GM21737 (cell line): ENCODE measurements around the gene TRIM31.

Experiments used
- ATAC-seq: cut with Tn5 transposase; IDR thresholded peaks from one replicate; pipeline ENCODE4 v1.9.1; 2021; ENCODE audit warnings: mild to moderate bottlenecking, moderate library complexity; ENCODE audit not compliant: unreplicated experiment

Gene TRIM31

DNA sequence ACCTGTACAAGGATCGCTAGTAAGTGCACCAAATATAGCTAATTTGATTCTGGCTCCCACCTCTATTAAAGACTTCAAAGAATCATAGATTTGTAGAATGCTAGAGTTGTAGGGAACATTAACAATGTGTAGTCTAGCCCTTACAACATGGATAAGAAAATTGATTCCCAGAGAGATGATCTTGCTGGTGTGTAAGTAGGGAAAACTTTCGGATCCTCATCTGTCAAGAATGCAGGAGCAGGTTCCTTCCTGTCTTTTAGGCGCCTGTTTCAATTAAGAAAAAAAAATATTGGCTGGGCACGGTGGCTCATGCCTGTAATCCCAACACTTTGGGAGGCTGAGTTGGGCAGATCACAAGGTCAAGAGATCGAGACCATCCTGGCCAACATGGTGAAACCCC lies 25.0 kb downstream of the TRIM31 start:
- no peak for ATAC-seq

DNA sequence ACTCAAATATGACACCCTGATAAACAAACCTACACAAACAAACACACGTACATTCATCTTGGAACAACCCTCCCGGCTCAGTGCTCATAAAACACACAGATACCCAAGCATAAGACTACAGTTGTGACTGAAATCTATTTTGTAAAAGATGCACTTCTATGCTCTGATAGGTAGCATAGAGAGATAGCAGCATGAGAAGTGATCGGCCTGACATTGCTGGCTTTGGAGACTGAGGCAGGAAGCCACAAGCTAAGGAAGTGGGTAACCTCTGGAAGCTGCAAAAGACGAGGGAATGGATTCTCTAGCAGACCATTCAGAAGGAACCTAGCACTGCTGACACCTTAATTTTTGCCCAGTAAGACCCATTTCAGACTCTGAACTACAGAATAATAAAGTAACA lies 35.7 kb downstream of the TRIM31 start:
- no peak for ATAC-seq

DNA sequence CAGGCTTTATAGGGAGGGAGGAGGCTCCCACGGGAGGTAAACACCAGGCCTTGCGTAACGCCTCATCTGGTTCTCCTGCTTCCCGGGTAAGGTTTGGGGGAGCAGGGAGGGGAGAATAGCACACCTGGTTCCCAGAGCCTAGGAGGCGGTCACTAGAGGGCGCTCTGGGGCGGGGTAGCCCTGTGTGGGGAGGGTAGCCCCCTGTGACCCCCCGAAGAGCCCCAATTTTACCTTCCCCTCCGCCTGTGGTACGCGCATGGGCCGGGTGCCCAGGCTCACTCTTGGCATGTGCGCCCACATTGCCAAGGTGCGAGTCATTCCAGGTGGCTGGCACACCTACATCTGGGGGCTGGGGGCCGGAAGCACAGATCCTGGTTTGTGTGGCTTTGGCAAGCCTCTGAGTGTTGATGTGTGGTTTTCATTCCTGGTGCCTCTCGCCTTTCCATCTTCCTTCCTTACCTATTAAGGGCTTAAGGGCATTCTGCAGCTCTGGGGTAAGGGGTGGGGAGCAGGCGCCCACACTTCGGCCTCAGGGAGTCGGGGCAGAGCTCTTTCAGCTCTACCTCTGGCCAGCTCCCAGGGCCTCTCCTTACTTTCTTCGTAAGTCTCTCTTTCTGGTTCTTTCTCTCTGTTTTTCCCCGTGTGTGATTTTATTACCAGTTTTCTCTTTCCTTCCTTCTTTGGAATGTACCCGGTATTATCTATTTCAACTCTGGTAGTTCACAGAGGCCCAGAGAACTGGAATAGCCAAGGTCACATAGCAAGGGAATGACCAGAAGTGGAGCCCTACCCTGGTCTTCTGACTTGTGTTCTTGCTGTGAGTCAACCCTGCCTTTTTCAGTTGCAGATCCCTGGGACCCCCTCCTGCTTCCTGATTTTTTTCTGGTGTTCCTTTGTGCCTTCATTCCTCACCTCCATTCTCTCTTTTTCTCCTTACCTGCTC lies 36.8 kb downstream of the TRIM31 start:
- ATAC-seq, result no peak

DNA sequence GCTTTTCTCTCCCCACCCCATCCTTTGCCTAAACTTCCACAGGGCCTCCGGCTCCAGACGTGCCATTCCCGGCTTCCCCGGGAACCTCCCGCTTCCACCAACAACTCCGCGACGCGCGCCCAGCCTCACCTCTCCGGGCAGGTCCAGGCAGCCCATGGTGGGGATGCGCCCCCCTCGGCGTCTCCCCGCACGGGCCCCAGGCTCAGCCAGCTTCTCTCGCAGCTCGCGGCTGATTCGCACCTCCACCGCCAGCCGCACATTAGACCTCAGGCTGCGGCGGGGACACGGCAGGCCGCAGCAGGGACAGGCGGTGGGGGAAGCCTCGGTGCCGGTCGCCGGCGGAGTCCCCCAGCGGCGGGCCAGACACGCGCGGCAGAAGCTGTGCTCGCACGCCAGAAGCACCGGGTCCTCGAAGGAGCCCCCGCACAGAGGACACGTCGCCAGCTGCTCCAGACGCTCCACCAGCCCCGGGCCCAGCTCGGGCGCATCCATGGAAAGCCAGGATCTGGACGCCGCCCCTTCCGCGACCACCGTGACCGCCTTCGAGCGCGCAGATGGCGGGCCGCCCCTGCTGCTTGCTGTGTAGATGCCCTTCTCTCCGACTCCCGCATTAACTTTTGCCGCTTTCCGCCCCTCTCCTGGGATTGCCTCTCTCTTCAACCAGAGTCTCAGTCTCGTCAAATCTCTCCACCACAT lies 37.6 kb downstream of the TRIM31 start, which contains the start of gene RNF39:
Gene RNF39 (minus strand): TSS at position 676 of the 696 bp plus-strand sequence. CDS start 184 bp downstream, at position 492.
- ATAC-seq, result no peak

DNA sequence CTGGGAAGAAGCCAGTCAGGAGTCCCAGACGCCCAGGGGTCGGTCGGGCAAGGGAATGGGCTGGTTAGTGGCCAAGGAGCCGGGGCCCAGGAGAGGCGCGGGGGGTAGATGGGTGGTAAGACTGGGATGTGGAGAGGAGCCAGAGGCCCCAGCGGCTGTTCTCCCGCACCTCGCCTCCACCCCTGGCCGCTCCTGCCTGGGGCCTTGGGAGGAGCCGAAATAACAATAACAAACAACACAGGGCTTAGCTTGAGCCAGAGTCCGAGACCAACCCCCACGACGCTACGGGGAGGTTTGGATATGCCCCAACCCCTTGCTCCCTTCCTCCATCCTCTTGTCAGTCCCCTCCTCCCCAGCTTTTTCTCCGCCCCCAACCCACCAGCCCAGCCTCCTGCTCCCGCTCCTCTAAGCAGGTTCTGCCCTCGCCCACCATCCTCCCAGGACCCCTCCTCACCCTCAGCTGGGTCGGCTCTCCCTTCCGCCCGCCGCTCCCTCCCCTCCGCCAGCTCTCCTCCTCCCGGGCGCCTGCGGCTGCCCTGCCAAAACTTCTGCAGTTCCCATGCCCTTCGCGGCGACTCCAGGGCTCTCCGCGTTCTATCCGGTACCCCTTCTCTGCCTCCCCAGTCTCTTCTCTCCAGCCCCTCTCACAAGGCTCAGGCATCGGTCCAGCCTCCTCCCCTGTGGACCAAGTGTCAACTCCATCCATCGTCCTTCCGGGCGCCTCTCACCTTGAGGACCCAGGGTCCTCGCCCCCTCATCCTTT lies 38.4 kb downstream of the TRIM31 start:
- ATAC-seq, result no peak

DNA sequence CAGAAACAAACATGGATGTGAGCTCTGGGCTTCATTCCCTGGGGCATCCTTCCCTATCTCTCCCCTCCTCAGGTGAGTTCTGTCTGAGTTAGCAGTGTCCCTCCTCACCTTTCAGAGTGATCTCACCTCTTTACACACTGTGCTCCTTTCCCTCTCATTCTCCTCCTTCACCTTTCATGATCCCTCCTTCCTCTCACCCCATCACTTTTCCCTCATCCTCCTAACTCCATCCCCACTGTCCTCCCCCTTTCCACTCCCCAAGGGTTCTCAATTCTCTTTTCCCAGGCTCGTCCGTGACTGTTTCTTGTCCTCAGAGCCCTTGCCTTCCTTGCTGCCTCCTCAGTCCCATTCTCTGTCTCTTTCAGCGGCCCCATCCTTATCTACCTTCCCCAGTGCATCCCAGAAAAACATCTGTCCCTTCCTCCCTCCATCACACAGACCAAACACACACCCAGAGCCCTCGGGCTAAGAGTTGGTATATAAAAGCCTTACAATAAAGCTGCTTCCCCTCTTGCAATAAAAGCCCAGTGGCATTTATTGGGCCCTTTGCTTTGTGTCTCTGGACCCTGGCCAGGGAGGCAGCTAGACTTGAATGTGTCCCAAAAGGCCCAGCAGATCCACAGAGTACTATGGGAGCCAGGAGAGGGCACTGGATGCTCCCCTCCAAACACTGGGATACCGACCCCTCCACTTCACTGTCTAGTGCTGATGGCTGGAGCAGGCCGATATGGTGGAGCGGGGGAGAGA lies 39.2 kb downstream of the TRIM31 start:
- no peak for ATAC-seq

DNA sequence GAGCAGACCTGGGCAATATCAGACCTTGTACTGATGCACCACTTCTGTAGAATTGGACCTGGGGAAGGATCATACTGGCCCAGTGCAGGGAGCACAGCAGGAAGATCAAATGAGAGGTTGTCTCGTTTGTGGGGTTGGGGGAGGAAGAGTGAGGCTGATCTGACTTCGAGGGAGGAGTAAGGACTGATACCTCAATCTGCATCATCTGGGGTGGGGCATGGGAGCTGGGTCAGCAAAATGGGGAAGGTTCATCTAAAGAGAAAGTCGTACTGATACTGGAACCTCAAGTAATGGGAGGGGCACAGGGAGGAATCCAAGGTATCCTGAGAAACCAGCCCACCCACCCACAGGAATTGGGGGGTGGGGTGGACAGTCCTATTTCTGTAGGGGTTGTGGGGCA lies 41.0 kb downstream of the TRIM31 start:
- ATAC-seq, result no peak

DNA sequence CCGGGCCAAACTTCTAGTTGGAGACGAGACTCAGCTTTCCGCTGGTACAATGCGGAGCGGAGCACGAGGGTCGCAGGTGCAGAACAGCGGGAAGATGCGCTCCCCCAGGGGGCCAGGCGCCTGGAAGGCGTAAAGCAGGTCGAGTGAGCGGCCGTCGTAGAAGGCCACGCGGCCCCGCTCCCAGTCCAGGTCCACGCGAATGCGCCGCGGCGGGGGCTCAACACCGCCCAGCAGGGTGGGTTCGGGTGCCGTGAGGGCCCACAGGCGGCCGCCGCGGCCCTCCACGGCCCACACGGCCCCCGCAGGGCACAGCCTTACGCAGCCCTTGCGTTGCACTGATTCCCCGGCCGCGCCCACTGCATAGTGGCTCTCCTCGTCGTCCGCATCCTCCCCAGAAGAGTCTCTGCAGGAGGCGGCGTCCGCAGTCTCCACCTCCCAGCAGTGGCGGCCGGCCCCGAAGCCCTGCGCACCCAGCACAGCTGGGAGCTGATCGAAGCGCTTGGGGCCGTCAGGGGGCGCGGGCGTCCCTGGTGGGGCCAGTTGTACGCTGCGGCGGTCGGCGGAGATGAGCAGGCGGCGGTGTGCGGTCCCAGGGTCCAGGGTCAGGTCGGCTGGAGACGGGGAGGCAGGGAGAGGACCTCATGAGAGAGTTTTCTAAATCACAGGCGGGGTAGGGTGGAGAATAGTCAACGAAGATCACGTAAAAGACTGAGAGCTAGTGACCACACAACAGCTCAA lies 41.6 kb downstream of the TRIM31 start:
- no peak for ATAC-seq

DNA sequence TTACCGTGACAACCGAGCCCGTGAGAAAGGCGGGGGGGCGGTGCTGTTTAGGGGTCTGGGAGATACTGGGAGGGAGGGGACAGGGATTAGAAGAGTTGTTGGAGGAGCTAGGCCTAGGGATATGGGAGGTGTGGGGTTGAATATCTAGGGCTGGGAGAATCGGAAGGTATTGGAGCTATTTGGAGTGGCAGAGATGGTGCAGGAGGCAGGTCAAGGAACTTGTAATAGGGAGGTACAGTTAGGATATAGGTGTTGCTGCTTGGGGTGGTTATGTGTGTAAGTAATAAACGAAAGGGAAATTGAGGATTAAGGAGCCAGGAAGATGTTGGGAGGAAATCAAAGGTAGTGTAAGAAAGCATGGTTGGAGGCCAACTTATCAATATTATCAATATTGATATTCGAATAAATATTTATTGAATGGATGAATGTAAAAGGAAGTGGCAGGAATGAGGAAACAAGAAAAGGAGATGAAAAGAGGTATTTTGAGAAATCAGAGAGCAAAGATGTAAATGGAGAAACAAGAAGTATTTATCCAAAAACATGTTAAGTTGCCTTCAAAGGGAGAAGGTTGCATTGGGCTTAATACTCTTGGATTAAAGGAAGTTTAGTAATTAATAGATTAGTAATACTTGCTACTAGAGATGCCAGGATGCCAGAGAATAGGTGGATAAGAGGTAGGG lies 45.3 kb downstream of the TRIM31 start:
- no peak for ATAC-seq

DNA sequence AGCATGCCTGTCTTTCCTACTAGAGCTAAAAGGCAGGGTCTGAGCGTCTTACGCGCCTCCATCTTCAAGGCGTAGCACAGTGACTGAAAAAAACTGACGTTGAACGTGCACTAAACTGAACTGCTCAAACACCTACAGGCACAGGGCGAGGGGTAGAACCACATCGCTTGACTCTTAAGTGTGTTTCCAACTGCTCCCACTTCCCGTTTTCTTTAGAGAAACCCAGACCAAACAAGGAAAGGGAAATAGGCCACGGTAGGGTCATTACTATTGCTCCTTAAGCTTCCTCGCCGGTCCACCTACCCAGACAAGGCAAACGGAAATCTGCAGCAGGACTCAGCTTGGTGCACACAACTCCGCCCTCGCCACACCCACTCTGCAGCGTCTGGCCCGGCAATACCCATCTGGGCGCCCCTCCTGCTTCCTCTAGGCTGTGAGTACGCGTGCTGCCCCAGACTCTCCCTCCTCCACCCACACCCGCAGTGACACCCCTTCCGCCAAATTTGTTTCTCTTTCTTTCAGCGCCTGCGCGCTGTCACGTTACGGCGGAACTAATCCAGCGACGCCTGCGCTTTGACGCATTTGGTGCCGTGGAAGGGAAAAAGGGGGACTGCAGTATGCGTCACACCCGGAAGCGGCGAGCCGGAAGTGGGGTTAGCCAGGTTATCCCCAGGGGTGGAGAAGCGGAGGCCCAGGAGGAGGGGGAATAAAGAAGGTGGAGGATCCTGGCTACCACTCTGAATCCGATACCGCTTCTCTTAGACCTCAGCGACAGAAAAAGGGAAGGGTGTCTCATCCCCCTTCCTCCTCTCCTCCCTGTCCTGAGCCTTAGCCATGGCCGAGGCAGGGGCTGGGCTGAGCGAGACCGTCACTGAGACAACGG lies 46.1 kb downstream of the TRIM31 start, which contains the start of gene PPP1R11:
Gene PPP1R11 (plus strand): TSS at position 622 of the 883 bp plus-strand sequence. CDS start 213 bp downstream, at position 835.
- peak; percentile 93 for ATAC-seq

DNA sequence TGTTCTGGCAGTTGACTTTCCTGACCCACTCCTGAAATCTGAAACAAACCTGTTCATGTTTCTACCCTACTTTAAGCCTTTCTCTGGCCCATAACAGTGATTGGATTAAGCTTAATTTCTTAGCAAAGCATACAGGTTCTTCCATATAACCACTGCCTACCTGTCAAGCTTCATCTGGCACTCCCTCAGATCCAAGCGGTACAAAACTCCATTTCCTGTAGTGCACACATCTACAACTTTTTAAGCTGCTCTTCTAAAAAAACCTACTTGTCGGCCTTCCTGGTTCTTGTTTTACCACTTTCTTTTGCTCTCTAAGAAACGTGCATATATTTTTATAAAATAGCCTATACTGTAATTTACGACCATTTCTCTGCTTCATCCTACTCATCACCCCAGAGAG lies 46.8 kb downstream of the TRIM31 start:
- ATAC-seq, result no peak

DNA sequence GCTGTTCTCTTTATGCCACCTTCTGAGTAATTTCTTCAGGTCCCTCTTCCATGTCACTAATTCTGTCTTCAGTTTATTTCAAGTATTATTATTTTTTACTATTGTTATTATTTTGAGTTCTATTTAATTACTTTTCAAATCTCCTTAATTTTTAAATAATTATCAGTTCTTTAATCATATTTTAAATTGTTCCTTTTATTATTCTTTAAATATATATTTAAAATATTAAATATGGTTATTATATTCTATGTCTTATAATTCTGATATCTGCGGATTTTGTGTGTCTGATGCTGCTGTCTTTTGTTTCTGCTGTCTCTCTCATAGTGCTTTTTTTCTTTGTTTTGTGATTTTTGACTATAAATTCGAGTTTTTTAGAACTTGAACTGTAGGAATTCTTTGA lies 49.6 kb downstream of the TRIM31 start:
- ATAC-seq, result no peak

DNA sequence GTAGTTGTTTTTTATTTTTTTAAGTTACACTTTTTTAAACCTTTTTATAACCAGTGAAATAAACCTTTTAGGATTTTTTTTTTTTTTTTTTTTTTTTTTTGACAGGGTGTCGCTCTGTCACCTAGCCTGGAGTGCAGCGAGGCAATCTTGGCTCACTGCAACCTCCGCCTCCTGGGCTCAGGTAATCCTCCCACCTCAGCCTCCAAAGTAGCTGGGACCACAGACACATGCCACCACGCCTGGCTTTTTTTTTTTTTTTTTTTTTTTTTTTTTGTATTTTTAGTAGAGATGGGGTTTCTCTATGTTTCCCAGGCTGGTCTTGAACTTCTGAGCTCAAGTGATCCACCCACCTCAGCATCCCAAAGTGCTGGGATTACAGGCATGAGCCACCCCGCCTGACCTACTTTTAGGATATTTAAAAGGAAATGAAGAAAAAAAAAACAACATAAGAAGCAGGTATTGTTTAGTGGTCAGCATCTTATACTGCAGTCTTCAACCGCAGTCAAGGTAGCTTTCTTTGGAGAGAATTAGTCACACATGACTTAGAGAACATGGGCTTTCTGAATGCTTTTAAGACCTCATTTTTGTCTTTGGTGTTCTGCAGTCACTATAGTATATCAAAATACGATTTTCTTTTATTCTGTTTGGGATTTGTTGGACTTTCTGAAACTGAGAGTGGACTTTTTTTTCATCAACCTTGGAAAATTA lies 50.3 kb downstream of the TRIM31 start:
- ATAC-seq, result no peak

DNA sequence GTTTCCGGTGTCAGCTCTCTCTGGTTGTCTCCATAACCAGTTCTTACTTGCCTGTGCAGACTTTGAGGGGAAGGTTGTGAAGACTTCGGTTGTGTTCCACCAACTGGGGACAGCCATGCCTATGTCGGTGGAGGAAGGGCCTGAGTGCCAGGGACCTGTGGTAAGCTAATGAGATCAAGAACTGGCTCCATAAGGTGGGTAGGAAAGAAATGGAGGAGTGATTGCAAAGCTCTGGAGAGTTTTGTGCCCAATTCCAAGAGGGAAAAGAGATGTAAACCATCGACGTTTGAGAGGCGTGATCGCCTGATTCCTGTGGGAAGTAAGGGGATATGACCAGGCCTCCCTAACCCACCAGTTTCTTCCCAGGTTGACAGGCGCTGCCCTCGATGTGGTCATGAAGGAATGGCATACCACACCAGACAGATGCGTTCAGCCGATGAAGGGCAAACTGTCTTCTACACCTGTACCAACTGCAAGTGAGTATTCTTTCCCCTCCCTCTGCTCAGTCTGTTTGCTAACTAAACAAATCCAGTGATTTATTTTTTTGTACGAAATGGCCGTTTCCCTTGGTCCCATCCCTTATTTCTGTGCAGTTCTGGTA lies 50.9 kb downstream of the TRIM31 start:
- peak; percentile 10 for ATAC-seq

DNA sequence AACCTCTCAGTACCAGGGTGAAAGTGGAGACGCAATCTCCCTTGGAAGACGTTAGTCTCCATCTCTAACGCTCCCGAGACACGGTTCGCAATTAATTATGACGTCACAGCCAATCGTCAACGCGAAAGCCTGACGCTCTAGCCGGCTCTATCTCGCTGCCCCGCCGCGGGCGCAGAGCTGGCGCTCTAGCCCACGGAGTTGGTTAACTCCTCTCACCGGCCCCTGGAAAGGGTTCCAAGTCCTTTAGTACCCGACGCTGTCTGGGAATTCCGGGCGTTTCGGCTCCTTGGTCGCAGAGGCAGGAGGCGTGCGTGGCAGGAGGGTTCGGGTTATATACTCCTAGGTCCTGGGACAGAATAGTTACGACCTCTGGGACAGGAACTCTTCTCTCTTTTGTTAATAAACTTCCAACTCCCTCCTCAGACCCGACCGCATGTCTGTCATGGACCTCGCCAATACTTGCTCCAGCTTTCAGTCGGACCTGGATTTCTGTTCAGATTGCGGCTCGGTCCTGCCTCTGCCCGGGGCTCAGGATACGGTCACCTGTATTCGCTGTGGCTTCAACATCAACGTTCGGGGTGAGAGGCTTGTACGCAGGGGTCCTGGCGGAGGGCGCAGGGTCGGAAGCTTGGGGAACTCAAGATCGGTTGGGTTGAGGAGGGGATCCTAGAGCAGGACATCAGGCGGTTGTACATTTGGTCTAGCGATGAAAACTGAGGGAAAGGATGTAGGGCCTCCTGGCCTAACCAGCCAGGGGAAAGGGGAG lies 51.6 kb downstream of the TRIM31 start, which contains the start of gene POLR1H:
Gene POLR1H (plus strand): TSS at position 174 of the 766 bp plus-strand sequence. CDS start 260 bp downstream, at position 434.
- ATAC-seq, result peak; percentile 87

DNA sequence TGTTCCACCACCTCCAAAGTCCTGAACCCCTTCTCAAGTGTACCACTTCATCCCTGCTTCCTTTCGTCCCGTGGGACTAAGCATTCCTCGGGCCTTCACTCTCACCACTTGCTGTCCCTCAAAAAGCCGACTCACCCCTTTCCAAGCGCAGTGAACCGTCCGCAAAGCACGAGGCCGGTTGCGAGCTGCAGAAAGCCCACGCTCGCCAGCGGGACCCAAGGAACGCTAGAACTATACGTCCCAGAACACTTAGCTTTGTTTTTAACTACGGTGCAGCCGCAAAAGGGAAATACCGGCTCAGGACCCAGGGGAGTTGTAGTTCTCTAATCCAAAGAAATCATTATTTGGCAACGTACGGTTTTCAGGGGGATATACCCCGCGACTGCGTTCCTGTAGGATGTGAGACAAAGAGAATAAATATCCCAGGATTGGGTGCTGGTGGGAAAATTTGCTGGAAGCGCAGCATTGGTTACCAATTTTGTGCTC lies 52.2 kb downstream of the TRIM31 start:
- ATAC-seq, result no peak
